ENCODE results near the gene KCNJ16.

- TF ChIP-seq, protein P1, sequence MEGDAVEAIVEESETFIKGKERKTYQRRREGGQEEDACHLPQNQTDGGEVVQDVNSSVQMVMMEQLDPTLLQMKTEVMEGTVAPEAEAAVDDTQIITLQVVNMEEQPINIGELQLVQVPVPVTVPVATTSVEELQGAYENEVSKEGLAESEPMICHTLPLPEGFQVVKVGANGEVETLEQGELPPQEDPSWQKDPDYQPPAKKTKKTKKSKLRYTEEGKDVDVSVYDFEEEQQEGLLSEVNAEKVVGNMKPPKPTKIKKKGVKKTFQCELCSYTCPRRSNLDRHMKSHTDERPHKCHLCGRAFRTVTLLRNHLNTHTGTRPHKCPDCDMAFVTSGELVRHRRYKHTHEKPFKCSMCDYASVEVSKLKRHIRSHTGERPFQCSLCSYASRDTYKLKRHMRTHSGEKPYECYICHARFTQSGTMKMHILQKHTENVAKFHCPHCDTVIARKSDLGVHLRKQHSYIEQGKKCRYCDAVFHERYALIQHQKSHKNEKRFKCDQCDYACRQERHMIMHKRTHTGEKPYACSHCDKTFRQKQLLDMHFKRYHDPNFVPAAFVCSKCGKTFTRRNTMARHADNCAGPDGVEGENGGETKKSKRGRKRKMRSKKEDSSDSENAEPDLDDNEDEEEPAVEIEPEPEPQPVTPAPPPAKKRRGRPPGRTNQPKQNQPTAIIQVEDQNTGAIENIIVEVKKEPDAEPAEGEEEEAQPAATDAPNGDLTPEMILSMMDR (IDR thresholded peaks at IDR 0.05; ENCODE audit: low read depth, low read length): no peak
- no peak for TF ChIP-seq EZH2phosphoT487 (IDR thresholded peaks at IDR 0.05; ENCODE audit: low read depth)
These were observed 83.2 kb downstream of the KCNJ16 start for GRCh38 chr17:70158180-70158579.

Measured in OCI-LY3 (cell line).